ENCODE data around the gene MSANTD7. TPM values are rescaled to one million over a fixed set of nuclear protein-coding genes. Genes with fewer than 3 reads are reported as not detected.
A peak's percentile ranks its signal among the peaks of the same experiment; 100 is the strongest.

The MSANTD7 gene
- total RNA-seq, 4 donors from 2014 or later = 11.5 to 19.8 (median 14.0) TPM

DNA sequence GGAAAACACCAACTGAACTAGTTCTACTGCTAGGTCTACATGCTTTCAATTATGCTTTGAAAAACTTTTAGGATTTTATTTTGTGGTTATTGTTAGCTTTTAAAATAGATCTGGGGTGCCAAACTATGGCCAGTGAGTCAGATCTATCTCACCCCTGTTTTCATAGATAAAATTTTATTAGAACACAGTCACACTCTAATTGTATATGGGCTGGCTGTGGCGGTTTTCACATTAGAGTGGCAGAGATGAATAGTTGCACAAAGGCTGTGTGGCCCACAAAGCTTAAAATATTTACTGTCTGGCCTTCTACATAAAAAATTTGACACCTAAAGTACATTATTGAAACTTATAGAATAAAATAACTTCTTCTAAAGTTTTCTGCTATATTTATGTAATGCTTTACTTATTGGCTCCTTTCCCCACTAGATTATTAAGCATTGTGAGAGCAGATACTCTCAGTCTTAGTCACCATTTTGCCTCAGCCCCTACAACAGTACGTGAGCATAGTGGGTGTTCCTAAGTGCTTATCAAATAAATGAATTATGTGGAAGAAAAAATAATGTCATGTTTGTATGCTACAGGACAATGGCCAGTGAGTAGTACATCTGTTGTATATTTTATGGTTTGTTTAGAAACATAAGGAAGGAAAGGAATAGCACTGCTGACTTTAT lies 35.1 kb downstream of the MSANTD7 start:
- Histone ChIP-seq H3K27me3 (no peaks in the 10 kb centered on the region), H3K4me1 (peaks cover 0 to 11% (median 6%) of the 10 kb centered on the region in 4 donors), H3K4me3 (no peak overlapping the region), H3K9me3 (no peaks in the 10 kb centered on the region), H3K27ac (no peak overlapping the region), H3K36me3 (peaks cover 0 to 23% (median 9%) of the 10 kb centered on the region in 4 donors)
- intact Hi-C loops (cut with DNase I; ENCODE audit: low total_unique reads) (loop anchor here (5.0 kb wide), 1 partner anchor 884 kb away; no protein-coding TSS in a partner anchor), in situ Hi-C loops (cut with MboI; ENCODE audit: low pct_ligation_motif_present in 1 of 4, low pct_unique_long_range_greater_than_20kb in 1 of 4, low sequenced_read_pairs in 3 of 4) (no loop called here)
- no peak for DNase-seq
- WGBS, 2 donors (ENCODE audit: low coverage in 1 of 2) = 60 to 69% methylated on average over 2 of the region's 2 CpGs
- TF ChIP-seq POLR2A (IDR thresholded peaks at IDR 0.05) (no peak), EP300 (IDR thresholded peaks at IDR 0.05; ENCODE audit: low read depth) (no peak), POLR2AphosphoS5 (IDR thresholded peaks at IDR 0.05) (no peak)
- TF ChIP-seq, protein P1, sequence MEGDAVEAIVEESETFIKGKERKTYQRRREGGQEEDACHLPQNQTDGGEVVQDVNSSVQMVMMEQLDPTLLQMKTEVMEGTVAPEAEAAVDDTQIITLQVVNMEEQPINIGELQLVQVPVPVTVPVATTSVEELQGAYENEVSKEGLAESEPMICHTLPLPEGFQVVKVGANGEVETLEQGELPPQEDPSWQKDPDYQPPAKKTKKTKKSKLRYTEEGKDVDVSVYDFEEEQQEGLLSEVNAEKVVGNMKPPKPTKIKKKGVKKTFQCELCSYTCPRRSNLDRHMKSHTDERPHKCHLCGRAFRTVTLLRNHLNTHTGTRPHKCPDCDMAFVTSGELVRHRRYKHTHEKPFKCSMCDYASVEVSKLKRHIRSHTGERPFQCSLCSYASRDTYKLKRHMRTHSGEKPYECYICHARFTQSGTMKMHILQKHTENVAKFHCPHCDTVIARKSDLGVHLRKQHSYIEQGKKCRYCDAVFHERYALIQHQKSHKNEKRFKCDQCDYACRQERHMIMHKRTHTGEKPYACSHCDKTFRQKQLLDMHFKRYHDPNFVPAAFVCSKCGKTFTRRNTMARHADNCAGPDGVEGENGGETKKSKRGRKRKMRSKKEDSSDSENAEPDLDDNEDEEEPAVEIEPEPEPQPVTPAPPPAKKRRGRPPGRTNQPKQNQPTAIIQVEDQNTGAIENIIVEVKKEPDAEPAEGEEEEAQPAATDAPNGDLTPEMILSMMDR (IDR thresholded peaks at IDR 0.05) = no peak

- Histone ChIP-seq H3K9me3 (no peaks in the 10 kb centered on the region), H3K27me3 (no peaks in the 10 kb centered on the region), H3K4me1 (peaks cover 6 to 20% (median 10%) of the 10 kb centered on the region in 4 donors), H3K4me3 (no peak overlapping the region), H3K36me3 (peaks cover 0 to 3% (median 0%) of the 10 kb centered on the region in 4 donors), H3K27ac (no peak overlapping the region)
- WGBS, 2 donors (ENCODE audit: low coverage in 1 of 2) = 95 to 96% methylated on average over 12 of the region's 12 CpGs
- intact Hi-C loops (cut with DNase I; ENCODE audit: low total_unique reads) (no loop called here), in situ Hi-C loops (cut with MboI; ENCODE audit: low pct_ligation_motif_present in 1 of 4, low pct_unique_long_range_greater_than_20kb in 1 of 4, low sequenced_read_pairs in 3 of 4) (no loop called here)
- TF ChIP-seq POLR2AphosphoS5 (IDR thresholded peaks at IDR 0.05) = no peak
- no peak for TF ChIP-seq EP300 (IDR thresholded peaks at IDR 0.05; ENCODE audit: low read depth)
- TF ChIP-seq, protein P1 (IDR thresholded peaks at IDR 0.05) = no peak
- TF ChIP-seq POLR2A (IDR thresholded peaks at IDR 0.05) = no peak
- DNase-seq = no peak
Measured at GRCh38 chr10:14875941-14876340, 37.8 kb downstream of the MSANTD7 start.

DNA sequence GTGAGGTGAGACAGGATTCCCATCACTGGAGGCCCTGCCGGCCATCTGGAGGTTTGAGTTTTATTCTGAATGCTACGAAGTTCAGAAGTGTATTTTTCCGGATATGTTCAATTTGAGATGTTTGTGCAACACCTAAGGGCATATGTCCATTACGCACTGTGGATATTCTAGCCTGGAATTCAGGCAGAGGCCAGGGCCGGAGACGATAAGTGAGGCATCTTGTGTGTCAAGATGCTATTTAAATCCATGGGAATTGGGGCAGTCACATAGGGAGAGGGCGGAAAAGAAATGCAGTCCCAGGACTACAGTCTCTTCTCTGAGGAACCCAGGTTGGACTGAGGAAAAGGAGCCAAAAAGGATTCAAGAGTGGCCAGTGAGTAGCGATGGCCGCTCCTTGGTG lies 38.7 kb downstream of the MSANTD7 start:
- no peaks in the 10 kb centered on the region for H3K27me3 ChIP-seq
- H3K4me1 ChIP-seq = peaks cover 6 to 20% (median 10%) of the 10 kb centered on the region in 4 donors
- H3K36me3 ChIP-seq = no peaks in the 10 kb centered on the region
- no peak overlapping the region for H3K27ac ChIP-seq
- H3K9me3 ChIP-seq = no peaks in the 10 kb centered on the region
- H3K4me3 ChIP-seq = no peak overlapping the region
- TF ChIP-seq, protein P1 (IDR thresholded peaks at IDR 0.05) = no peak
- no peak for TF ChIP-seq POLR2A (IDR thresholded peaks at IDR 0.05)
- no peak for TF ChIP-seq POLR2AphosphoS5 (IDR thresholded peaks at IDR 0.05)
- no peak for TF ChIP-seq EP300 (IDR thresholded peaks at IDR 0.05; ENCODE audit: low read depth)
- DNase-seq = no peak
- WGBS, 2 donors (ENCODE audit: low coverage in 1 of 2) = 90 to 91% methylated on average over 3 to 9 of the region's 9 CpGs
- in situ Hi-C loops (cut with MboI; ENCODE audit: low pct_ligation_motif_present in 1 of 4, low pct_unique_long_range_greater_than_20kb in 1 of 4, low sequenced_read_pairs in 3 of 4) = no loop called here
- intact Hi-C loops (cut with DNase I; ENCODE audit: low total_unique reads) = no loop called here

DNA sequence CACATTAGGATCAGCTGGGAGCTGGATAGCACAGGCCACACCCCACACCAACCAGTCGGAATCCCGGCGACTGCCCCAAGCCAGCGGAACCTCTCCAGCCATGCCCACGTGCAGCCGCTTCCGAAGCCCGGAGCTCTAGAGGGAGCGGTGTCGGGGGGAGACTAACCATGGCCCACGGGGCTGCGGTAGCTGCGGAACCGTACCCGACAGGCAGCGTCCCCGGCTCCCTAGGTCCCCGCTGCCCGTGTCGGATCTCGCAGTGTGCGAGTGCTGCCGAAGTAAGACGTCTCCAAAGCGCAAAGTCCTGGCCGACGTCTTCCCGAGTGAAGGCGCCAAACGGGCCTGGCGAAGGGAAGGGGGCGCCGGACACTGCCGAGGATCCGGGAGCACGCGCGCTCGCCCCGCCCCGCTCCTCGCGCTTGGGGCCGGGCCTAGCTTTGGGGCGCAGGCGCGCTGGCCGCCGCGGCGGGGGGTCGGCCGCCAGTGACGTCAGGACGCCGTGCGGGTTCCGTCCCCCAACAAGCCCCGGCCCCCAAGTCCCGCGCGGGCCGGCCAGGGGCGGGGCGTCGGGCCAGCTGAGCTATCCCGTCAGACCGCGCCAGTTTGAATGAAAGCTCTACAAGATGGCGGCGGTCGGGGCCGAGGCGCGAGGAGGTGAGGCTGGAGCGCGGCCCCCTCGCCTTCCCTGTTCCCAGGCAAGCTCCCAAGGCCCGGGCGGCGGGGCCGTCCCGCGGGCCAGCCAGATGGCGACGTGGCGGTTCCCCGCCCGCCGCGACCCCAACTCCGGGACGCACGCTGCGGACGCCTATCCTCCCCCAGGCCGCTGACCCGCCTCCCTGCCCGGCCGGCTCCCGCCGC lies 40.4 kb downstream of the MSANTD7 start, which contains the start of gene SUV39H2:
SUV39H2 (plus strand) TSS at position 601 of the 858 bp plus-strand sequence; CDS start at position 624, 23 bp downstream.
- Histone ChIP-seq H3K27ac (peak within 1 kb of the TSS; percentile 92 to 100 (median 98)), H3K27me3 (no peaks in the 10 kb centered on the region), H3K4me1 (peaks cover 6 to 20% (median 10%) of the 10 kb centered on the region in 4 donors), H3K9me3 (no peaks in the 10 kb centered on the region), H3K4me3 (peak within 1 kb of the TSS; percentile 70 to 98 (median 83)), H3K36me3 (no peaks in the 10 kb centered on the region)
- in situ Hi-C loops (cut with MboI; ENCODE audit: low pct_ligation_motif_present in 1 of 4, low pct_unique_long_range_greater_than_20kb in 1 of 4, low sequenced_read_pairs in 3 of 4) (no loop called here), intact Hi-C loops (cut with DNase I; ENCODE audit: low total_unique reads) (no loop called here)
- 0% methylated on average over 35 of the region's 102 CpGs; no CpG with 5 or more reads in 1 of the 2 donors for WGBS, 2 donors (ENCODE audit: low coverage in 1 of 2)
- DNase-seq = peak; percentile 97
- peak; percentile 69 to 89 (median 86) for TF ChIP-seq POLR2AphosphoS5 (IDR thresholded peaks at IDR 0.05)
- peak; percentile 78 for TF ChIP-seq POLR2A (IDR thresholded peaks at IDR 0.05)
- TF ChIP-seq EP300 (IDR thresholded peaks at IDR 0.05; ENCODE audit: low read depth) = no peak
- TF ChIP-seq, protein P1 (IDR thresholded peaks at IDR 0.05) = no peak
